IMR-90 (cell line): ENCODE measurements around the gene TTC39A. TPM values are rescaled to one million over a fixed set of nuclear protein-coding genes. Genes with fewer than 3 reads are reported as not detected.

Experiments used
- ATAC-seq: fragments of 200-7000 bp; cut with Tn5 transposase; 2 replicates; pipeline ENCODE4 v1.9.1; 2020; ENCODE audit warnings: low read depth, mild to moderate bottlenecking, moderate library complexity
- BruUV-seq: library from RNA; stranded (reverse); fragments of 400-500 nt; replicated peaks from 2 replicates; lab custom pipeline; 2021; lab: Mats Ljungman, UMichigan
- CTCF ChIA-PET: fragments of 300-600 bp; formaldehyde crosslinking; extraction: SDS; loops from one replicate; lab custom pipeline; 2021; ENCODE audit warnings: antibody characterized with exemption; lab: Yijun Ruan, JAX
- POLR2A ChIA-PET: fragments of 300-600 bp; sonication (Branson Sonifier 250); formaldehyde crosslinking; loops from one replicate; lab custom pipeline; 2022; ENCODE audit warnings: antibody characterized with exemption; ENCODE audit not compliant: unreplicated experiment; lab: Charles Lee
- DNase-seq: peaks from one replicate; pipeline ENCODE4 v3.0.0; 2013
- H2AFZ ChIP-seq: replicated peaks from 2 replicates; pipeline ENCODE3; 2013; ENCODE audit warnings: low read length, mild to moderate bottlenecking; ENCODE audit not compliant: poor library complexity
- H2AK5ac ChIP-seq: 2 replicates; pipeline ENCODE4 v1.6.1; 2013; ENCODE audit warnings: low read depth, low read length, inconsistent platforms
- H2AK9ac ChIP-seq: replicated peaks from 2 replicates; pipeline ENCODE3; 2013; ENCODE audit warnings: mild to moderate bottlenecking, low read depth, low read length, moderate library complexity; ENCODE audit not compliant: poor library complexity
- H2BK120ac ChIP-seq: 2 replicates; pipeline ENCODE4 v1.6.1; 2013; ENCODE audit warnings: low read depth, low read length, inconsistent platforms
- H2BK15ac ChIP-seq: 3 replicates; pipeline ENCODE4 v1.6.1; 2013; ENCODE audit warnings: low read depth, low read length, inconsistent platforms
- H2BK20ac ChIP-seq: 2 replicates; pipeline ENCODE4 v1.6.1; 2013; ENCODE audit warnings: low read depth, mild to moderate bottlenecking, inconsistent platforms, low read length, moderate library complexity
- H2BK5ac ChIP-seq: 2 replicates; pipeline ENCODE4 v1.6.1; 2013; ENCODE audit warnings: mild to moderate bottlenecking, low read depth, low read length, inconsistent platforms; ENCODE audit not compliant: poor library complexity, severe bottlenecking
- H3K14ac ChIP-seq: replicated peaks from 2 replicates; pipeline ENCODE4 v1.6.1; 2013; ENCODE audit warnings: low read depth, low read length, inconsistent platforms
- H3K18ac ChIP-seq: 2 replicates; pipeline ENCODE4 v1.6.1; 2013; ENCODE audit warnings: low read depth, low read length, control low read depth
- H3K23ac ChIP-seq: 2 replicates; pipeline ENCODE4 v1.6.1; 2013; ENCODE audit warnings: low read depth, low read length, inconsistent platforms
- H3K27ac ChIP-seq: 2 replicates; pipeline ENCODE4 v1.5.1; 2013; ENCODE audit warnings: mild to moderate bottlenecking, control low read depth, low read length; ENCODE audit not compliant: insufficient read depth
- H3K27me3 ChIP-seq: 2 replicates; pipeline ENCODE4 v1.6.1; 2013; ENCODE audit warnings: low read length; ENCODE audit not compliant: control insufficient read depth, insufficient read depth
- H3K36me3 ChIP-seq: 2 replicates; pipeline ENCODE4 v1.6.1; 2013; ENCODE audit warnings: low read length, mixed read lengths; ENCODE audit not compliant: control insufficient read depth, insufficient read depth
- H3K4ac ChIP-seq: 2 replicates; pipeline ENCODE4 v1.6.1; 2013; ENCODE audit warnings: low read depth, low read length, inconsistent platforms
- H3K4me1 ChIP-seq: 2 replicates; pipeline ENCODE4 v1.6.1; 2013; ENCODE audit warnings: low read length, mixed read lengths; ENCODE audit not compliant: control insufficient read depth, insufficient read depth
- H3K4me2 ChIP-seq: 2 replicates; pipeline ENCODE4 v1.6.1; 2013; ENCODE audit warnings: low read depth, mild to moderate bottlenecking, control low read depth, low read length, moderate library complexity
- H3K4me3 ChIP-seq: 2 replicates; pipeline ENCODE4 v1.5.1; 2013; ENCODE audit warnings: low read depth, mild to moderate bottlenecking, control low read depth, low read length, moderate library complexity; ENCODE audit not compliant: insufficient read depth
- H3K56ac ChIP-seq: 2 replicates; pipeline ENCODE4 v1.6.1; 2013; ENCODE audit warnings: low read length, inconsistent platforms; ENCODE audit not compliant: insufficient read depth; ENCODE audit errors: extremely low read depth
- H3K79me1 ChIP-seq, 2 experiments: 2 replicates each; pipeline ENCODE4 v1.6.1; 2013; ENCODE audit warnings: low read length in 2 of 2, inconsistent platforms in 1 of 2, low read depth in 1 of 2
- H3K9ac ChIP-seq: 2 replicates; pipeline ENCODE4 v1.6.1; 2013; ENCODE audit warnings: low read depth, low read length, control low read depth
- H3K9me1 ChIP-seq: 2 replicates; pipeline ENCODE4 v1.6.1; 2013; ENCODE audit warnings: low read length, inconsistent platforms; ENCODE audit not compliant: insufficient read depth
- H3K9me3 ChIP-seq: 2 replicates; pipeline ENCODE4 v1.6.1; 2013; ENCODE audit warnings: low read length; ENCODE audit not compliant: control insufficient read depth, insufficient read depth
- H4K20me1 ChIP-seq: 2 replicates; pipeline ENCODE4 v1.6.1; 2013; ENCODE audit warnings: low read length, inconsistent platforms; ENCODE audit not compliant: insufficient read depth
- H4K5ac ChIP-seq: 2 replicates; pipeline ENCODE4 v1.6.1; 2013; ENCODE audit warnings: mild to moderate bottlenecking, low read depth, low read length, control low read depth
- H4K8ac ChIP-seq, 2 experiments: 2 replicates each; pipeline ENCODE4 v1.6.1; 2013; ENCODE audit warnings: low read depth in 2 of 2, low read length in 2 of 2, control low read depth in 1 of 2, inconsistent platforms in 1 of 2
- H4K91ac ChIP-seq: 2 replicates; pipeline ENCODE4 v1.6.1; 2013; ENCODE audit warnings: low read depth, low read length, inconsistent platforms; ENCODE audit not compliant: insufficient read depth
- BHLHE40 ChIP-seq: fragments of 150-350 bp; IDR thresholded peaks from 2 replicates; pipeline ENCODE4 v1.6.1; 2016; ENCODE audit warnings: mild to moderate bottlenecking, low read depth, low read length
- CEBPB ChIP-seq: IDR thresholded peaks from 2 replicates; pipeline ENCODE4 v1.6.1; 2012; ENCODE audit warnings: low read depth, low read length, improper control_type of control experiment
- CHD1 ChIP-seq: IDR thresholded peaks from 2 replicates; pipeline ENCODE4 v1.6.1; 2012; ENCODE audit warnings: low read depth, low read length, improper control_type of control experiment
- CTCF ChIP-seq: conservative IDR thresholded peaks from 2 replicates; pipeline ENCODE4 v1.5.1; 2012; ENCODE audit warnings: mild to moderate bottlenecking, low read depth, low read length, improper control_type of control experiment
- ELK1 ChIP-seq: fragments of 150-350 bp; IDR thresholded peaks from 2 replicates; pipeline ENCODE4 v1.6.1; 2016; ENCODE audit warnings: low read depth, mild to moderate bottlenecking, low read length, moderate library complexity, borderline replicate concordance
- FOS ChIP-seq: fragments of 150-350 bp; IDR thresholded peaks from 2 replicates; pipeline ENCODE4 v1.6.1; 2016; ENCODE audit warnings: low read depth, low read length
- MAFK ChIP-seq: IDR thresholded peaks from 2 replicates; pipeline ENCODE4 v1.6.1; 2012; ENCODE audit warnings: low read depth, low read length, improper control_type of control experiment
- MAZ ChIP-seq: IDR thresholded peaks from 2 replicates; pipeline ENCODE4 v1.6.1; 2012; ENCODE audit warnings: low read depth, mild to moderate bottlenecking, low read length, improper control_type of control experiment, moderate library complexity, borderline replicate concordance
- MXI1 ChIP-seq: IDR thresholded peaks from 2 replicates; pipeline ENCODE4 v1.6.1; 2012; ENCODE audit warnings: low read depth, mild to moderate bottlenecking, low read length, moderate library complexity, borderline replicate concordance
- NFE2L2 ChIP-seq: fragments of 150-350 bp; IDR thresholded peaks from 2 replicates; pipeline ENCODE4 v1.6.1; 2016; ENCODE audit warnings: low read depth, mild to moderate bottlenecking, low read length
- POLR2A ChIP-seq: IDR thresholded peaks from 2 replicates; pipeline ENCODE4 v1.6.1; 2012; ENCODE audit warnings: mild to moderate bottlenecking, low read depth, low read length
- RAD21 ChIP-seq: IDR thresholded peaks from 2 replicates; pipeline ENCODE4 v1.6.1; 2012; ENCODE audit warnings: low read length, improper control_type of control experiment
- RCOR1 ChIP-seq: IDR thresholded peaks from 2 replicates; pipeline ENCODE4 v1.6.1; 2012; ENCODE audit warnings: mild to moderate bottlenecking, low read length, improper control_type of control experiment; ENCODE audit not compliant: insufficient replicate concordance
- RFX5 ChIP-seq: IDR thresholded peaks from 2 replicates; pipeline ENCODE4 v1.8.0; 2012; ENCODE audit warnings: low read depth, mild to moderate bottlenecking, low read length, moderate library complexity
- SMC3 ChIP-seq: fragments of 150-350 bp; IDR thresholded peaks from 2 replicates; pipeline ENCODE4 v1.6.1; 2016; ENCODE audit warnings: low read depth, mild to moderate bottlenecking, antibody characterized with exemption, low read length, moderate library complexity
- dilution Hi-C: fragments of 300-500 bp; cut with HindIII; formaldehyde crosslinking; loops from one replicate; pipeline ENCODE4 v1.14.3; 2018; ENCODE audit warnings: low sequenced_read_pairs; ENCODE audit not compliant: unreplicated experiment
- in situ Hi-C: fragments of 300-500 bp; cut with MboI; formaldehyde crosslinking; loops from 3 replicates; pipeline ENCODE4 v1.14.3; 2019; ENCODE audit warnings: low sequenced_read_pairs, inconsistent platforms, mixed read lengths
- intact Hi-C: fragments of 100-400 bp; cut with micrococcal nuclease; formaldehyde crosslinking; loops from 2 replicates; pipeline ENCODE4 v1.10.0; 2022
- polyA plus RNA-seq, 3 experiments: library from polyadenylated mRNA; depleted of rRNA; stranded (reverse); fragments of >200 nt; gene quantifications; 2 replicates each; pipeline ENCODE4 v1.2.3, GENCODE V29; 2012; ENCODE audit warnings: low replicate concordance in 1 of 3
- total RNA-seq: library from RNA; depleted of rRNA; stranded (reverse); fragments of >200 nt; gene quantifications from 2 replicates; pipeline ENCODE4 v1.2.3, GENCODE V29; 2012
- TF ChIP-seq, protein P1 (sequence below): fragments of 150-350 bp; IDR thresholded peaks from 2 replicates; pipeline ENCODE4 v1.6.1; 2017; ENCODE audit warnings: mild to moderate bottlenecking, antibody characterized with exemption, low read length, low read depth

Gene TTC39A
- total and polyA plus RNA-seq, 2 of the 4 experiments (the other 2 are of a cell fraction) = 0.62 to 0.72 TPM

- no TSS peak for BruUV-seq
- no peak for DNase-seq
- Histone ChIP-seq H2AK5ac (no peak overlapping the region), H3K27ac (no peak overlapping the region), H3K4ac (no peak overlapping the region), H4K91ac (no peak overlapping the region), H3K4me2 (no peak overlapping the region), H4K8ac (no peak overlapping the region), H2BK20ac (no peak overlapping the region), H2AK9ac (no peak overlapping the region), H3K27me3 (no peaks in the 10 kb centered on the region), H3K14ac (no peak overlapping the region), H3K18ac (no peak overlapping the region), H3K23ac (no peak overlapping the region), H2BK15ac (no peak overlapping the region), H4K20me1 (peaks cover 13% of the 10 kb centered on the region), H2BK5ac (no peak overlapping the region), H3K9me3 (no peaks in the 10 kb centered on the region), H3K9ac (no peak overlapping the region), H3K36me3 (peaks cover 9% of the 10 kb centered on the region), H3K79me1 (peaks cover 33 to 57% of the 10 kb centered on the region in 2 experiments), H3K9me1 (peaks cover 13% of the 10 kb centered on the region), H2BK120ac (no peak overlapping the region), H4K5ac (no peak overlapping the region), H2AFZ (no peak overlapping the region), H3K4me1 (peaks cover 9% of the 10 kb centered on the region; the same call in 1 of the 2 replicates), H3K56ac (no peak overlapping the region), H3K4me3 (no peak overlapping the region)
- intact Hi-C loops (no loop called here), dilution Hi-C loops (no loop called here), in situ Hi-C loops (no loop called here)
- POLR2A ChIA-PET = no interaction called here
- no peak for TF ChIP-seq ELK1
- no peak for TF ChIP-seq FOS
- no peak for TF ChIP-seq MAFK
- TF ChIP-seq POLR2A = no peak
- no peak for TF ChIP-seq MXI1
- TF ChIP-seq NFE2L2 = no peak
- no peak for TF ChIP-seq RFX5
- TF ChIP-seq, protein P1, sequence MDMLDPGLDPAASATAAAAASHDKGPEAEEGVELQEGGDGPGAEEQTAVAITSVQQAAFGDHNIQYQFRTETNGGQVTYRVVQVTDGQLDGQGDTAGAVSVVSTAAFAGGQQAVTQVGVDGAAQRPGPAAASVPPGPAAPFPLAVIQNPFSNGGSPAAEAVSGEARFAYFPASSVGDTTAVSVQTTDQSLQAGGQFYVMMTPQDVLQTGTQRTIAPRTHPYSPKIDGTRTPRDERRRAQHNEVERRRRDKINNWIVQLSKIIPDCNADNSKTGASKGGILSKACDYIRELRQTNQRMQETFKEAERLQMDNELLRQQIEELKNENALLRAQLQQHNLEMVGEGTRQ = no peak
- no peak for TF ChIP-seq BHLHE40
- TF ChIP-seq CTCF = no peak
- TF ChIP-seq MAZ = no peak
- no peak for TF ChIP-seq SMC3
- no peak for TF ChIP-seq CEBPB
- TF ChIP-seq CHD1 = no peak
- TF ChIP-seq RAD21 = no peak
- TF ChIP-seq RCOR1 = no peak
- CTCF ChIA-PET = interaction anchor here (1.2 kb wide), 1 partner anchor 26 kb away, joined by 3 read pairs; no protein-coding TSS in a partner anchor
- ATAC-seq = no peak
Measured at GRCh38 chr1:51270751-51271150, 59.6 kb downstream of the TTC39A start.
